BJ (cell line): ENCODE results near the gene SOX13. TPM values are rescaled to one million over a fixed set of nuclear protein-coding genes. Genes with fewer than 3 reads are reported as not detected.

Experiments
- CTCF ChIA-PET: fragments of 350-600 bp; formaldehyde crosslinking; extraction: SDS; loops from one replicate; lab custom pipeline; 2021; ENCODE audit warnings: antibody characterized with exemption, inconsistent platforms; lab: Yijun Ruan, JAX
- POLR2A ChIA-PET: fragments of 300-600 bp; sonication (Branson Sonifier 250); formaldehyde crosslinking; extraction: SDS; loops from one replicate; lab custom pipeline; 2021; ENCODE audit warnings: antibody characterized with exemption; lab: Charles Lee
- DNase-seq: peaks from one replicate; pipeline ENCODE4 v3.0.0-alpha.2; 2011; ENCODE audit warnings: low read depth
- H3K27me3 ChIP-seq: 2 replicates; pipeline ENCODE4 v1.6.0; 2011; ENCODE audit warnings: low read length; ENCODE audit not compliant: control insufficient read depth, insufficient read depth
- H3K36me3 ChIP-seq: 2 replicates; pipeline ENCODE4 v1.5.1; 2011; ENCODE audit warnings: low read length; ENCODE audit not compliant: control insufficient read depth, insufficient read depth
- H3K4me3 ChIP-seq: 2 replicates; pipeline ENCODE4 v1.5.1; 2011; ENCODE audit warnings: low read depth, mild to moderate bottlenecking, control low read depth, low read length
- polyA plus RNA-seq: library from polyadenylated mRNA; depleted of rRNA; stranded (reverse); fragments of >200 nt; gene quantifications from 2 replicates; pipeline ENCODE4 v1.2.3, GENCODE V29; 2011
- TF ChIP-seq, protein P1 (sequence below): IDR thresholded peaks from 2 replicates; pipeline ENCODE4 v1.5.1; 2011; ENCODE audit warnings: low read depth, mild to moderate bottlenecking, control low read depth, inconsistent platforms, low read length, moderate library complexity; ENCODE audit not compliant: insufficient read depth

Gene SOX13
- polyA plus RNA-seq, 1 experiment, result 9.5 TPM

DNA sequence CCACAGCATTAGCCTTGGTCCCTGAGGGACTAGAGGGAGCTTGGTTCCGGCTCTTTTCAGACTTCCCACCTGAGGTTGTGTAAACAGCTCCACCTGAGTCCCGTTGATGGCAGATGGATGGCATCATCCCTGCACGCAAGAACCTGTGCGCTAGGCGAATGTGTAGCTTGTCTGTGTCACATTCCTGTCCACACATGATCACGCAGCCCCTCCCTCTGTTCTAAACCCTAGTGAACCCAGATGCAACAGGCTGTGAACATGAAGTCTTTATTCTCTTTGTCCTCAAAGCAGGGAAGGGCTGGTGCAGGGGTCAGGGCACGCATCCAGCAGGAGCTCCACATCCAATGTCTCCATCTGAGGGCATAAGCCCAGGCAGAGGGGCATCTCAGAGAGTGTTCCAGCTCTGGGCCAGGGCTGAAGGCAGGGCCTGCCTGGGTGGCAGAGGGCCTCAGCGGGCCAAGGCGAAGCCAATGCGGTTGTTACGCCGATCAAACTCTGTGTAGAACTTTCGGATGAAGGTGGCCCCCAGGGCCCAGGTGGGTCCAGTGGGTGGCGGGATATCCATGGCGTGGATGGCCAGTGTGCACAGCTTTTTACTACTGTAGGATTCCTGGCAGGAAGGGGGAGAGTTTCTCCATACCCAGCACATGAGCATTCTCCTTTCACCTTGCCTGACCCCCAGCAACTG is 81.8 kb downstream of the SOX13 start:
- Histone ChIP-seq H3K36me3 (no peaks in the 10 kb centered on the region), H3K4me3 (no peak overlapping the region), H3K27me3 (no peaks in the 10 kb centered on the region; the same call in 1 of the 2 replicates)
- TF ChIP-seq, protein P1, sequence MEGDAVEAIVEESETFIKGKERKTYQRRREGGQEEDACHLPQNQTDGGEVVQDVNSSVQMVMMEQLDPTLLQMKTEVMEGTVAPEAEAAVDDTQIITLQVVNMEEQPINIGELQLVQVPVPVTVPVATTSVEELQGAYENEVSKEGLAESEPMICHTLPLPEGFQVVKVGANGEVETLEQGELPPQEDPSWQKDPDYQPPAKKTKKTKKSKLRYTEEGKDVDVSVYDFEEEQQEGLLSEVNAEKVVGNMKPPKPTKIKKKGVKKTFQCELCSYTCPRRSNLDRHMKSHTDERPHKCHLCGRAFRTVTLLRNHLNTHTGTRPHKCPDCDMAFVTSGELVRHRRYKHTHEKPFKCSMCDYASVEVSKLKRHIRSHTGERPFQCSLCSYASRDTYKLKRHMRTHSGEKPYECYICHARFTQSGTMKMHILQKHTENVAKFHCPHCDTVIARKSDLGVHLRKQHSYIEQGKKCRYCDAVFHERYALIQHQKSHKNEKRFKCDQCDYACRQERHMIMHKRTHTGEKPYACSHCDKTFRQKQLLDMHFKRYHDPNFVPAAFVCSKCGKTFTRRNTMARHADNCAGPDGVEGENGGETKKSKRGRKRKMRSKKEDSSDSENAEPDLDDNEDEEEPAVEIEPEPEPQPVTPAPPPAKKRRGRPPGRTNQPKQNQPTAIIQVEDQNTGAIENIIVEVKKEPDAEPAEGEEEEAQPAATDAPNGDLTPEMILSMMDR, result no peak
- ChIA-PET POLR2A (no interaction called here), CTCF (interaction anchor here (0.8 to 5.1 kb wide), 4 partner anchors 9 to 239 kb away, joined by 3 to 33 read pairs (median 8); no protein-coding TSS in a partner anchor)
- DNase-seq, result no peak

DNA sequence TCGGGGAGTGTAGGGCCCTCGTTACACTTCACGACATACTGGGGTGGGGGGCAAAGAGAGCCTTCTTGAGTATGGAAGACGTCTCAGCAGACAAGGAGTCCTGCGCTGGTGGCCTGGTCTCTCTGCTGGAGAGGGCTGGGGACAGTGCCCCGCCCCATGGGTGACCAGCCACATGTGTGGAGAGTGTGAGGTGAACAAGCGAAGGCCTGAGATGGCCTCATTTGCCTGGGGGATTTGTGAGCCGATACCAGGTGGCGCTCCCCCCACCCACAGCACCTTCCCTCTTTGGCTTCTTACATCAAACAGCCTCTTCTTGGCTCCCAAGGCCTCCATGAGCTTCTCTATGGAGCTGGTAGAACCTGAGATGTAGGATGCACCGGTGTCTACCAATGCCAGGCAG is 83.0 kb downstream of the SOX13 start:
- CTCF ChIA-PET, result interaction anchor here (0.8 to 5.1 kb wide), 2 partner anchors 51 to 207 kb away, joined by 3 to 33 read pairs; no protein-coding TSS in a partner anchor

DNA sequence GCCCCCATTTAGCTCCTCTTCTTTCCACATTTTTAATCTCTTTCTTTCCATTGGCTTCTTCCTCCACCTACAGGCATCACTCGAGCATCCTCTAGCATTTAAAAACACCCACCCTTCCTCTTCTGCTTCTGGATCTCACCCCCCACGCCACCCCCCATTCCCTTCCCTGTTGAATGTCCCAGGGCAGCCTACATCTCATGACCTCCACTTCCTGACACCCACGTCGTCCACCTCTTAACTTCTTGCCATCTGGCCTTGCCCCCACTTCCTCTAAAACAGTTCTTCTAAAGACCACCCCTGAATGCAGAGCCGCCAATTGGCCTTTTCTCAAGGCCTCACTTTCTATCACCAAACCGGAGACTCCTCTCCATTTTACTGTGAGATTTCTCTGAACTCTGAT is 85.0 kb downstream of the SOX13 start:
- DNase-seq, result no peak
- H3K36me3 ChIP-seq, result no peaks in the 10 kb centered on the region
- ChIA-PET CTCF (interaction anchor here (1.1 to 3.8 kb wide), 3 partner anchors 49 to 206 kb away, joined by 3 to 33 read pairs (median 4); partner anchors contain the start of gene GOLT1A), POLR2A (no interaction called here)
- TF ChIP-seq, protein P1, result no peak
- no peak overlapping the region for H3K4me3 ChIP-seq
- H3K27me3 ChIP-seq, result no peaks in the 10 kb centered on the region; the same call in 1 of the 2 replicates

More for the DNA sequence above, 83.0 kb downstream of the SOX13 start:
- H3K36me3 ChIP-seq, result no peaks in the 10 kb centered on the region
- TF ChIP-seq, protein P1, result no peak
- no peaks in the 10 kb centered on the region; the same call in 1 of the 2 replicates for H3K27me3 ChIP-seq
- POLR2A ChIA-PET, result no interaction called here
- no peak for DNase-seq
- no peak overlapping the region for H3K4me3 ChIP-seq

DNA sequence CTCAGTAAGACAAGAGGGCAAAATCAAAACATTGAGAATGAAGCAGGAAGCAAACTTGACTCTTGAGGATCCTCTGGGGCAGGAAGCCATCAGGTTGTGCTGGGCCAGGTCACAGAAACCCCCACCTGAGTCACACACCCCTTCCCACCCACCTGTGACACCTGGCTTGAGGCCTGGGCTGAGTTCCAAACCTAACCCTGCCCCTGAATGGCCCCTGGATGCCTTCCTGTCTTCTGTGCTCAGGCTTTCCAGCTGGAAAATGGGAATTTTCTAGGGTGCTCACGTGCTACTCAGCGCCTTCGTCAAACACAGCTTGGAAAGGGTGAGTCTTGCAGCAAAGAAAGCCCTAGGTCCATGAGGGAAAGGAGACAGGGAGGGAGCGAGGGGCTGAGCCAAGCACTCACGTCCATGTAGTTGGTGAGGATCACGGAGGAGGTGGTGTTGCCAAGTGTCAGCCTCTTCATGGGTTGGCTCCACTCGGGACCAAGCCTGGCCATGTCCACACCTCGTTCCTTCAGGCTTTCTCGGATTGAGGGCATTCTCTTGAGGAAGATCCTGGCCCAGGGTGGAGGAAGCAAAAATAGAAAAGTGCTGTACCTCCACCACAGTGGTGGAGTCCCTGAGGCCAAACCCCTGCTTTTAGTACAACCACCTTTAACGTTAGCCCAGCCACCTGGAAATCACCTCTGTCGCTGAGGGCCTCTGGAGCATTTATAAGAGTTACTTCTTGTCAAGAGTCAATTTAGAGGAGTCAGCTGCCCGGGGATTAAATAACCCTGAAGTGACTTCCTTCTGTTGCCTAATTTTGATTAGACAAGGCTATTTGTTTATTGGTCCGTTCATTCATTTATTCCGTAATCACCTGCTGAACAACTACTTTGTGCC is 88.9 kb downstream of the SOX13 start:
- CTCF ChIA-PET, result interaction anchor here (0.6 to 8.1 kb wide), 32 partner anchors 8 to 301 kb away, joined by 3 to 240 read pairs (median 8); partner anchors contain the start of genes GOLT1A, KISS1, PLEKHA6 and SNRPE
- no peaks in the 10 kb centered on the region for H3K27me3 ChIP-seq
- no peak overlapping the region for H3K4me3 ChIP-seq
- TF ChIP-seq, protein P1, result no peak
- POLR2A ChIA-PET, result no interaction called here
- no peaks in the 10 kb centered on the region for H3K36me3 ChIP-seq
- DNase-seq, result no peak
